GM21515 (cell line): ENCODE results near the gene IL1RAP.

Source experiments
- ATAC-seq: cut with Tn5 transposase; IDR thresholded peaks from one replicate; pipeline ENCODE4 v1.9.1; 2021; ENCODE audit not compliant: unreplicated experiment

The IL1RAP gene

DNA sequence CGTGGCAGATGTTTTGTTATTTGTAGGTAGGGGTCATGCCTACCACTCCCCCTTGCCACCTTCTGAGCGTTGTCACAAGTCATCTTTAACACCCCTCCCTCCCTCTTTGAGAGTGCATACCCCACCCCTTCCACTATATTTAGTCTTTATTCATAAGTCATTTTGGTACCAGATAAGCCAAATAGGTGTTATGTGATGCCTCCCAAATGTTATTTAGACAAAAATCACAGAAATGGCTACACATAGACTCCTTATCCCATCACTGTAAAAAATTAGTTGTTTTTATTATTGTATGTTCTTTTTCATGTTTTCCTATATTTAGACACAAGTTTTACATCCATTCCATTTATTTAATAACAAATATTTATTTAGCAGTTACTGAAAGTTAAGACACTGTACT, 93.1 kb downstream of the IL1RAP start:
- ATAC-seq: no peak

- no peak for ATAC-seq
These were observed 95.1 kb downstream of the IL1RAP start for GRCh38 chr3:190608850-190609589.

DNA sequence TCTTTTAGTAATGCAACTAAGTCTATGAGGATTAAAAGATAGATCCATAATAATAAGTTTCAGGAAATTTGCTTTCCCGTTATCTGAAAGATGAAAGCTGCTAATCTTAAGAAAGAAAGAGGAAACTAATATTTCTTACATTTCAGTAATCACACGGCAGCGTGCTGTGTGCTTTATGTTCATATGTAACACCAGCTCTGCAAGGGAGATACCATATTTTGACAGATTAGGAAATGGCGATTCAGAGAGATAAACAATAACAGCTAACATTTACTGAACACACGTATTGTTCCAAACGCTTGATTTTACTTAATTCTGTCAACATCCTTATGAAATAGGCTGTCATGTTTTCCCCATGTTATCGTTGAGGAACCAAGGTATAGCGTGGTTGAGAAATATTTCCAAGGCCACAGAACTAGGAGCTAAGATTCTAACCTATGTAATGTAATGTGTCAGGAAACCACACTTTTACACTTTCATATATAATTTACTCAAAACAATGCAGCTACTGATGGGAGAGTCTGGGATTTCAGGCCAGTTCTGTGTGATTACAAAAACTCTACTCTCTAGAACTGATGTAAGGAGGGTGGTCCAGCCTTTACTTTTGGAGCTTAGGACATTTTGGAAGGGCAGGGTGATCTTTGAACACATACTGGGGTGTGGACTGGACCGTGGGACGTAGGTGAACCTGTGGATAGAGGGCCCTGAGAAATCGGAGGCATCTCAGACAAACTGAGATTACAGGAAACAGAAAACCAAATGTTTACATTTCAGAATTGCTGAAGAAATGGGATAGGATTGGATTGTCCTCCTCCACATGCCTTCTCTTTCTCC, 100.6 kb downstream of the IL1RAP start:
- ATAC-seq: no peak

- no peak for ATAC-seq
These were observed 101.1 kb downstream of the IL1RAP start for GRCh38 chr3:190615060-190615384.

- ATAC-seq: no peak
These were observed 101.7 kb downstream of the IL1RAP start for GRCh38 chr3:190615607-190616006.

GRCh38 chr3:190616637-190617036, 102.8 kb downstream of the IL1RAP start:
- no peak for ATAC-seq

GRCh38 chr3:190617185-190617584, 103.3 kb downstream of the IL1RAP start:
- ATAC-seq: peak; percentile 71

GRCh38 chr3:190618330-190619030, 104.6 kb downstream of the IL1RAP start:
- ATAC-seq: no peak

GRCh38 chr3:190619353-190619752, 105.5 kb downstream of the IL1RAP start:
- ATAC-seq: no peak

DNA sequence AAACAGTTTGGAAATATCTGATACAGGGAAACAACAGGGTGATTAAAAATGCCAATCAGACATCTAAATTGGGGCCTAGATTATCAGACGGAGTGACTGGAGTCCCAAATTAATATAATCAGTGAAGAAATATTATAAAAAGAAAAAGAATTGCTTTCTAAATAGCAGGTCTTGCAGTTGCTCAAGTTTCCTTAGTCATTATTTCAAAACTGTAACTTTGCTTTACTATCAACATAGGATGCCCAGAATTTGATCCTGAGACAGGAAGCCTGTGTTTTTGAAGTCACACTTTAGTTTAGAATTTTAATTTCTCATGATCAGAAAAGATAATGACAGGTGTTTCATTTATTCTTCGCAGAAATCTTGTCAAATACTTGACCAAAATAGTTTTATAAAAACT, 105.9 kb downstream of the IL1RAP start:
- ATAC-seq: no peak

- no peak for ATAC-seq
These were observed 107.2 kb downstream of the IL1RAP start for GRCh38 chr3:190620886-190621608.

GRCh38 chr3:190621927-190622326, 108.0 kb downstream of the IL1RAP start:
- ATAC-seq: no peak

GRCh38 chr3:190624282-190624681, 110.4 kb downstream of the IL1RAP start:
- ATAC-seq: no peak

DNA sequence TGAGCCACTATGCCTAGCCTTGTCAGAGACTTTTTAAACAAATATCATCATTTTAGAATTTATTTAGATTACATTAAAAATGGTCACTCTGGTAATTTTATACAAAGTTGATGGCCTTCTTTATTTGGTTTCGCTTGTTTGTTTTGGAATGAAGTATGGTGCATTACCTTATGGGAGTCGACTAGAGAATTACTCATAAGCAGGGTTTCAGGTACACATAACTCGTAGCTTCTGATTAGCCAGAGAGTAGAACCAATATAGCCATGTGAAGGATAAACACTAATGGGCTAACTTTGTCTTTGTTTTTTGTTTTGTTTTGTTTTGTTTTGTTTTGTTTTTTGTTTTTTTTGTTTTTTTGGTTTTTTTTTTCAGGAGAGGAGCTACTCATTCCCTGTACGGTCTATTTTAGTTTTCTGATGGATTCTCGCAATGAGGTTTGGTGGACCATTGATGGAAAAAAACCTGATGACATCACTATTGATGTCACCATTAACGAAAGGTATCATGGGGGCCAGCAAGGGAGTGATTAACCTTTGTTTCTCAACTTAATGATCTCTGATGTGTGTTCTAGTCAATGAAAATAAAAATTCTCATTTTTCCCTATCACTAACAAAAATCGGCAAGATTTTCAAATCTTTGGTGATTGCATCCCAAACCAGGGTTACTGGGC, 113.2 kb downstream of the IL1RAP start:
- no peak for ATAC-seq

- ATAC-seq: no peak
These were observed 115.2 kb downstream of the IL1RAP start for GRCh38 chr3:190629088-190629487.

- no peak for ATAC-seq
These were observed 117.4 kb downstream of the IL1RAP start for GRCh38 chr3:190631295-190631694.

GRCh38 chr3:190641564-190641963, 127.7 kb downstream of the IL1RAP start:
- ATAC-seq: no peak

GRCh38 chr3:190642016-190642415, 128.1 kb downstream of the IL1RAP start:
- no peak for ATAC-seq

DNA sequence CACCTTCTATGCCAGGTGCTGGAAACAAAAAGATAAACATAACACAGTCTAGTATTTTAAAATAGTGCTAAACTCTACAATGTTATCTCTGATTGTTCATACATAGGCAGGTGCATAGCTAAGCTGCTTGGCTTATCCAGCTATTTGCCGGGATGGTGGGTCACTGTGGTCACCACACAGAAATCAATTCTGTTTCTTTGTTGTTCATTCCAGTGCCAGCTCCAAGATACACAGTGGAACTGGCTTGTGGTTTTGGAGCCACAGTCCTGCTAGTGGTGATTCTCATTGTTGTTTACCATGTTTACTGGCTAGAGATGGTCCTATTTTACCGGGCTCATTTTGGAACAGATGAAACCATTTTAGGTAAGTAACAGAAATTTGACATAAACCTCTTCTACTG, 130.2 kb downstream of the IL1RAP start:
- ATAC-seq: no peak

DNA sequence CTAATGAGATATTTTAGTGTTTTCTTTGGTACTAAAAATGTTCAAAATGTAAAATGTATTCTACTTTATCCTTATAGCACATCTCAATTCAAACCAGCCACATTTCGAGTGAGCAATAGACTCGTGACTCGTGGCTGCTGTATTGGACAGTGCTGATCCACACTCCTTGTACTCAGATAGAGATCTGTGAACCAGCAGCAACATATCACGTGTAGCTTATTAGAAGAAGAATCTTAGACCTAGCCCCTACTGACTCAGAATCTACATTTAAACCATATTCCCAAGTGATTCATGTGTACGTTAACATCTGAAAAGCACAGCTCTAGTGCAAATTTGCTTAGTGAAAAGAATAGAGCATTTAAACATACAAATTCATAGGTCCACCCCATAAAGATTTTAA, 130.9 kb downstream of the IL1RAP start:
- ATAC-seq: no peak
